Neural progenitor cell (in vitro differentiated cells): ENCODE results near the gene ZBTB7A.

Experiments used
- EZH2 ChIP-seq: fragments of 200-600 bp; sonication (generic); IDR thresholded peaks from 2 replicates; pipeline ENCODE4 v1.6.1; 2017; ENCODE audit warnings: antibody characterized with exemption, mild to moderate bottlenecking, moderate library complexity
- EZH2phosphoT487 ChIP-seq: fragments of 200-600 bp; sonication (generic); IDR thresholded peaks from 2 replicates; pipeline ENCODE4 v1.6.1; 2017; ENCODE audit warnings: antibody characterized with exemption
- TF ChIP-seq, protein P1 (sequence below): fragments of 200-600 bp; sonication (generic); IDR thresholded peaks from 2 replicates; pipeline ENCODE4 v1.5.1; 2017; ENCODE audit warnings: antibody characterized with exemption, mild to moderate bottlenecking

- no peak for TF ChIP-seq EZH2phosphoT487
- TF ChIP-seq, protein P1, sequence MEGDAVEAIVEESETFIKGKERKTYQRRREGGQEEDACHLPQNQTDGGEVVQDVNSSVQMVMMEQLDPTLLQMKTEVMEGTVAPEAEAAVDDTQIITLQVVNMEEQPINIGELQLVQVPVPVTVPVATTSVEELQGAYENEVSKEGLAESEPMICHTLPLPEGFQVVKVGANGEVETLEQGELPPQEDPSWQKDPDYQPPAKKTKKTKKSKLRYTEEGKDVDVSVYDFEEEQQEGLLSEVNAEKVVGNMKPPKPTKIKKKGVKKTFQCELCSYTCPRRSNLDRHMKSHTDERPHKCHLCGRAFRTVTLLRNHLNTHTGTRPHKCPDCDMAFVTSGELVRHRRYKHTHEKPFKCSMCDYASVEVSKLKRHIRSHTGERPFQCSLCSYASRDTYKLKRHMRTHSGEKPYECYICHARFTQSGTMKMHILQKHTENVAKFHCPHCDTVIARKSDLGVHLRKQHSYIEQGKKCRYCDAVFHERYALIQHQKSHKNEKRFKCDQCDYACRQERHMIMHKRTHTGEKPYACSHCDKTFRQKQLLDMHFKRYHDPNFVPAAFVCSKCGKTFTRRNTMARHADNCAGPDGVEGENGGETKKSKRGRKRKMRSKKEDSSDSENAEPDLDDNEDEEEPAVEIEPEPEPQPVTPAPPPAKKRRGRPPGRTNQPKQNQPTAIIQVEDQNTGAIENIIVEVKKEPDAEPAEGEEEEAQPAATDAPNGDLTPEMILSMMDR = no peak
- no peak for TF ChIP-seq EZH2
Observed at GRCh38 chr19:4051175-4052101, 15.3 kb downstream of the ZBTB7A start.
